ENCODE data around the gene P3H3. TPM values are rescaled to one million over a fixed set of nuclear protein-coding genes. Genes with fewer than 3 reads are reported as not detected.

Gene P3H3
- total and polyA plus RNA-seq, 9 of the 15 experiments (the other 6 are each of a cell fraction or from before 2014, with no cell fraction given), result 0.03 to 15.0 (median 4.8) TPM

DNA sequence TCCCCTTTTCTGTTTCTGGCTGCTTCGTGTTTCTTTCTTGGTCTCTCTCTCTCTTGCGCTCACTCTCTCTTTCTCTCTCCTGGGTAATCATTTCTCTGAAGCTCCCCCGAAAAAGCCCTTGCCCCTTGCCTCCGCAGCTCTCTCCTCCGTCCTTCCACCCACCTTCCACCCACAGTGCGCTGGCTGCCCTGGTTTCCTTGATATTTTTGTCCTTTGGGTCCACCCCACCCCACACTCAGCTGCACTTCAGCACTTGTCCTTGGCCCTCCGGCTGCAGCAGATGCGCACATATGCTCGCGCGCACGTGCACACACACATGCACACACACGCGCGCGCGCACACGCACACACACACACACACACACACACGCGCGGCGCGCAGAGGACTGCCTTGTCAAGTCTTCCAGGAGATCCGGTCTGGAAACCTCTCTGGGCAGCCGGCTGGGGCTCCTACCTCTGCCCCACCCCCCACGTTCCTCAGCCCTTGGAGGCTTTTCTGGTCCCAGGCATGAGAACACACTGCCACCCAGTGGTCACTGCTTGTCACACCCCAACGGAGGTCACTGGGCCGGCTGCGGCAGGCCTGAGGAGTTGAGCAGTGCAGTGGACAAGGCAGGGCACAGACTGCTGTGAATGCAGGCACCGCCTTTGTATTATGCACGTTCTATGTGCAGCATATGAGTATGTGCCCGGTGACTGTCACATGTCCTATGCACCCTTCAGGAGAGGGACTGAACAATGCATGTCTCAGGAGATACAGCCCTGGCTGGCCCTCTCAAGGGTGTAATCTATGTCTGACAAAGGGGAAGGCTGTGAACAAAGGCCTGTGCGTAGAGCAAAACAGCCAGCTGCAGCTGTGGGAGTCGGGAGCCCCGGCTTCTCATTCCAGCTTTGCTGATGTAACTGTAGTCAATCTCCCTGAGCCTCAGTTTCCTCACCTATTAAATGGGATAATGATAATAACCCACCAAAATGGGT, 49.3 kb upstream of the P3H3 start (continued):
- TF ChIP-seq, protein P1, sequence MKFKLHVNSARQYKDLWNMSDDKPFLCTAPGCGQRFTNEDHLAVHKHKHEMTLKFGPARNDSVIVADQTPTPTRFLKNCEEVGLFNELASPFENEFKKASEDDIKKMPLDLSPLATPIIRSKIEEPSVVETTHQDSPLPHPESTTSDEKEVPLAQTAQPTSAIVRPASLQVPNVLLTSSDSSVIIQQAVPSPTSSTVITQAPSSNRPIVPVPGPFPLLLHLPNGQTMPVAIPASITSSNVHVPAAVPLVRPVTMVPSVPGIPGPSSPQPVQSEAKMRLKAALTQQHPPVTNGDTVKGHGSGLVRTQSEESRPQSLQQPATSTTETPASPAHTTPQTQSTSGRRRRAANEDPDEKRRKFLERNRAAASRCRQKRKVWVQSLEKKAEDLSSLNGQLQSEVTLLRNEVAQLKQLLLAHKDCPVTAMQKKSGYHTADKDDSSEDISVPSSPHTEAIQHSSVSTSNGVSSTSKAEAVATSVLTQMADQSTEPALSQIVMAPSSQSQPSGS (CRISPR knock-in tag; IDR thresholded peaks at IDR 0.05), result no peak
- TF ChIP-seq, protein P2, sequence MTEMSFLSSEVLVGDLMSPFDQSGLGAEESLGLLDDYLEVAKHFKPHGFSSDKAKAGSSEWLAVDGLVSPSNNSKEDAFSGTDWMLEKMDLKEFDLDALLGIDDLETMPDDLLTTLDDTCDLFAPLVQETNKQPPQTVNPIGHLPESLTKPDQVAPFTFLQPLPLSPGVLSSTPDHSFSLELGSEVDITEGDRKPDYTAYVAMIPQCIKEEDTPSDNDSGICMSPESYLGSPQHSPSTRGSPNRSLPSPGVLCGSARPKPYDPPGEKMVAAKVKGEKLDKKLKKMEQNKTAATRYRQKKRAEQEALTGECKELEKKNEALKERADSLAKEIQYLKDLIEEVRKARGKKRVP (CRISPR knock-in tag; IDR thresholded peaks at IDR 0.05), result no peak
- TF ChIP-seq, protein P3, sequence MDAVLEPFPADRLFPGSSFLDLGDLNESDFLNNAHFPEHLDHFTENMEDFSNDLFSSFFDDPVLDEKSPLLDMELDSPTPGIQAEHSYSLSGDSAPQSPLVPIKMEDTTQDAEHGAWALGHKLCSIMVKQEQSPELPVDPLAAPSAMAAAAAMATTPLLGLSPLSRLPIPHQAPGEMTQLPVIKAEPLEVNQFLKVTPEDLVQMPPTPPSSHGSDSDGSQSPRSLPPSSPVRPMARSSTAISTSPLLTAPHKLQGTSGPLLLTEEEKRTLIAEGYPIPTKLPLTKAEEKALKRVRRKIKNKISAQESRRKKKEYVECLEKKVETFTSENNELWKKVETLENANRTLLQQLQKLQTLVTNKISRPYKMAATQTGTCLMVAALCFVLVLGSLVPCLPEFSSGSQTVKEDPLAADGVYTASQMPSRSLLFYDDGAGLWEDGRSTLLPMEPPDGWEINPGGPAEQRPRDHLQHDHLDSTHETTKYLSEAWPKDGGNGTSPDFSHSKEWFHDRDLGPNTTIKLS (IDR thresholded peaks at IDR 0.05; ENCODE audit: borderline replicate concordance, low read depth), result no peak
- TF ChIP-seq, protein P4, sequence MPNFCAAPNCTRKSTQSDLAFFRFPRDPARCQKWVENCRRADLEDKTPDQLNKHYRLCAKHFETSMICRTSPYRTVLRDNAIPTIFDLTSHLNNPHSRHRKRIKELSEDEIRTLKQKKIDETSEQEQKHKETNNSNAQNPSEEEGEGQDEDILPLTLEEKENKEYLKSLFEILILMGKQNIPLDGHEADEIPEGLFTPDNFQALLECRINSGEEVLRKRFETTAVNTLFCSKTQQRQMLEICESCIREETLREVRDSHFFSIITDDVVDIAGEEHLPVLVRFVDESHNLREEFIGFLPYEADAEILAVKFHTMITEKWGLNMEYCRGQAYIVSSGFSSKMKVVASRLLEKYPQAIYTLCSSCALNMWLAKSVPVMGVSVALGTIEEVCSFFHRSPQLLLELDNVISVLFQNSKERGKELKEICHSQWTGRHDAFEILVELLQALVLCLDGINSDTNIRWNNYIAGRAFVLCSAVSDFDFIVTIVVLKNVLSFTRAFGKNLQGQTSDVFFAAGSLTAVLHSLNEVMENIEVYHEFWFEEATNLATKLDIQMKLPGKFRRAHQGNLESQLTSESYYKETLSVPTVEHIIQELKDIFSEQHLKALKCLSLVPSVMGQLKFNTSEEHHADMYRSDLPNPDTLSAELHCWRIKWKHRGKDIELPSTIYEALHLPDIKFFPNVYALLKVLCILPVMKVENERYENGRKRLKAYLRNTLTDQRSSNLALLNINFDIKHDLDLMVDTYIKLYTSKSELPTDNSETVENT (CRISPR knock-in tag; IDR thresholded peaks at IDR 0.05), result no peak
- TF ChIP-seq CHCHD3 (CRISPR knock-in tag; IDR thresholded peaks at IDR 0.05) (no peak), CBFA2T3 (IDR thresholded peaks at IDR 0.05) (peak; percentile 49; the same call in 1 of the 2 replicates), PCBP1 (IDR thresholded peaks at IDR 0.05; ENCODE audit: low read depth, low read length, poor library complexity, severe bottlenecking) (no peak), MED1 (CRISPR knock-in tag; IDR thresholded peaks at IDR 0.05; ENCODE audit: borderline replicate concordance) (no peak), GTF2E2 (tag; IDR thresholded peaks at IDR 0.05) (no peak), HSF4 (CRISPR knock-in tag; IDR thresholded peaks at IDR 0.05; ENCODE audit: borderline replicate concordance) (no peak), KLF1 (tag; IDR thresholded peaks at IDR 0.05) (no peak), SIN3A (IDR thresholded peaks at IDR 0.05; ENCODE audit: borderline replicate concordance in 2 of 2, control insufficient read depth in 1 of 2, low read depth in 2 of 2, low read length in 2 of 2) (peak in 1 of 2 experiments; percentile 30; a peak in 1 of 4 replicates), TAF15 (IDR thresholded peaks at IDR 0.05; ENCODE audit: low read depth, low read length) (no peak), GATAD2B (IDR thresholded peaks at IDR 0.05; ENCODE audit: borderline replicate concordance) (no peak), ZNF124 (CRISPR knock-in tag; IDR thresholded peaks at IDR 0.05) (no peak), POLR2AphosphoS5 (IDR thresholded peaks at IDR 0.05; ENCODE audit: control insufficient read depth, insufficient read depth, low read depth, low read length) (no peak), ZNF217 (CRISPR knock-in tag; IDR thresholded peaks at IDR 0.05) (no peak), TCFL5 (CRISPR knock-in tag; conservative IDR thresholded peaks at IDR 0.05) (no peak), EGR1 (conservative IDR thresholded peaks at IDR 0.05) (peak; percentile 55)
- TF ChIP-seq, protein P5, sequence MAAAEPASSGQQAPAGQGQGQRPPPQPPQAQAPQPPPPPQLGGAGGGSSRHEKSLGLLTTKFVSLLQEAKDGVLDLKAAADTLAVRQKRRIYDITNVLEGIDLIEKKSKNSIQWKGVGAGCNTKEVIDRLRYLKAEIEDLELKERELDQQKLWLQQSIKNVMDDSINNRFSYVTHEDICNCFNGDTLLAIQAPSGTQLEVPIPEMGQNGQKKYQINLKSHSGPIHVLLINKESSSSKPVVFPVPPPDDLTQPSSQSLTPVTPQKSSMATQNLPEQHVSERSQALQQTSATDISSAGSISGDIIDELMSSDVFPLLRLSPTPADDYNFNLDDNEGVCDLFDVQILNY (CRISPR knock-in tag; IDR thresholded peaks at IDR 0.05), result no peak

Measured in K562 (cell line).